Cerebellar nuclear complex (tissue), 1 donor: ENCODE results near the gene HOOK2.
"Not testable (repeated sequence)": the region's sequence is repeated elsewhere in the genome, so short reads cannot be mapped to it uniquely, and the experiment has no call there.

Source experiments
- DNase-seq, 2 experiments: peaks; one replicate each; lab custom pipeline; 2025; lab: John Stamatoyannopoulos, UW

The HOOK2 gene

DNA sequence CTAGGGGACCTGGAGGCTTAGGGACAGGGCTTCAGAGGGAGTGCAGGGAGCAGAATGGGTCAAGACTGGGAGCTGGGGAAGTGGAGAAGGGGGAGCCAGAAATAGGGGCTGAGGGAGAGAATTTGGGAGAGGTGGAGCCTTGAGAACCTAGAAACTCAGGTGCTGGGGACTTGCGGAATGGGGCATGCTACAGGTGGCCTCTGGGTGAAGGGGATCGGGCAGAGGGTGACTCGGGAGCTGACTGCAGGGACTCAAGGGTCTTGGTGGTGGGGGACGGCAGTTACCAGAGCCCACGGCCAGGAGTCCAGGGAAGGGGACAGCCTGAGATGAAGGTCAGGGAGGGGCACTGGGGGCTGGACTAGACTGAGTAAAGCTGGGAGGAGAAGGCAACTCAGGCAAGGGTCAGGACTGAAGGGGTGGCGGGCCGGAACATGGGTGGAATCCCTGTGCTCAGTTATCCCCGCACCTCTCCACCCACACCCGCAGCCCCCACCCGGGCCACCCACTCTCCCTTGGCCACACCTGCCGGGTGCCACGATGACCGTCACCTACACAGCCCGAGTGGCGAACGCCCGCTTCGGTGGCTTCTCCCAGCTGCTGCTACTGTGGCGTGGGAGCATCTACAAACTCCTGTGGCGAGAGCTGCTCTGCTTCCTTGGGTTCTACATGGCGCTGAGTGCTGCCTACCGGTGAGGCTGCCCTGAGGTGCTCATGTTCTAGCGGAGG is 23.1 kb downstream of the HOOK2 start:
- no peak for DNase-seq

DNA sequence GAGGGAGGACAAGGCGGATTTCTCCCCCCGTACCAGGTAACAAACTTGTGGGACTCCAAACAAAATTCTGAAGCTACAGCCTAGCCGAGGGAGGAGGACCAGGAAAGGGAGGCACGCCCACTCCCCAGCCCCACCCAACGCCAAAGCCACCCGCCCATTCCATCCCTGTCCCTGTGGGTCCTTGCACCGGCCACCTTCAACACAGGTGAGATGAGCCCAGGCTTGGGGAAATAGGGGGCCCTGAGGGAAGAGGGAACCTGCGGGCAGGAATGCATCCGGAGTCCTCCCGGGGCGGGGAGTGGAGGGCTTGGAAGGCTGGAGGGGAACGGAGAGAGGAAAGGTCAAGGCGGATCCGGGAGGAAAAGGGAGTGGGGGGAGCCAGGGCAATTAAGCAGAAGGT is 23.7 kb downstream of the HOOK2 start, which contains the start of gene BEST2:
Gene BEST2 (plus strand): TSS at position 157 of the 400 bp plus-strand sequence. CDS start 802 bp downstream, outside the sequence.
- no peak for DNase-seq

DNA sequence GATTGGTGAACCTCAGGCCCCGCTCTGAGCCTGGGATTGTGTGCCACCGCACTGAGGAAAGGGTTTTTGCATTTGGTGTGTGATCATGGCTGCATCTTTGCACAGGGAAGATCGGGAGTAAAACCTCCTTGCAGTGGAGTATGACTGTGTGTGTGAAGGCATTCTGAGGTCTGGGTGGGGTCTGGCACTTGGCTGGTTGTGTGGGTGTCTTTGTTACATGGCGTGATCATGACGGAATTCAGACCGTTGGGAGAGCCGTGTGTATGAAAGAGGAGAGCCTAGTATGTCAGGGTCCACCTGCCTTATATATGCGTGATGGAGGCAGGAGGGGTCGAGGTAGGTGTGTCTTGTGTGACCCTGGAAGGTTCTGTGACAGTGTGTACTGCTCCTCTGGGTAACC is 24.5 kb downstream of the HOOK2 start:
- DNase-seq = no peak

DNA sequence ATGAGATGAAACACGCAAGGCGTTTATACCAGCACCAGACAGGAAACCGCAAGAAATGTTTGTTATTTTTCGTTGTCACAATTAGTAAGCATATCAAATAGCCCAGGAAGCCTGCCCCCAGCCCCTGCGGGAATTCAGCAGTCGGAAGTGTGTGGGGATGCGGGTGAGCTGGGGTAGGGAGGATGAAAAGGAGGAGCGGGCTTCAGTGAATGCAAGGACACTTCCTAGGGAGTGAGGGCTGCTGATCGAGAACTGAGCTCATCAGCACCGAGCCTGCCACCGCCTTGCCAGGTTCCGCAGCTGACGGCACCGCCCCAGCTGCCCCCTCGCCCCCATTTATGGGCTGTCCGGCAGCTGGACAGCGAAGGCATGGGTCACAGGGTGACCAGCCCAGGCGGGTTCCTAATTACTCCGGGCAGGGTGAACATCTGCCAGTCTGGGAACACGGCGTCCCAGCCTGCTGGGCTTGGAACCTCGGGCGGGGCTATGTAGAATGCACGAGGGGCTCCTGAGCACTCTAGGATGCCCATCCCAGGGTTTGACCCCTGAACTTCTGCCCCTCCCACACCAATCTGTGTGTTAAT is 25.3 kb downstream of the HOOK2 start:
- DNase-seq = no peak

DNA sequence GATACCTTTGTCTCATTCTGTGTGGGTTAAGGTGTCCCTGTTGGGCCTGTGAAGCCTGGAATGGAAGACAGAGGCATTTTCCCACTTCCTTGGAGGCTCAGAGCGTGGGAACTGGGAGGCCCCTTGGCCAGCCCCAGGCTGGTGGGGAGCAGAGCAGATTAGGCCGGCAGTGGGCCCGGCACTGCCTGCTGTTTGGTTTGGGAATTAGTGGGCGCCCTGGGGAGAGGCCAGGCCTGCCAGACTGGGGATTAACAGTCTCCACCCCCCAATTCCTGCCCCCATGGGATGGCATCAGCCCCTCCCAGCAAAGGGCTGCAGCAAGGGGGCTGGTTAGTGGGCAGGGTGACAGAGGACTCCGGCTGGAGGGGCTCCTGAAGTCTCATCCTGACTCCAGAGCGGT is 26.9 kb downstream of the HOOK2 start:
- DNase-seq = no peak

DNA sequence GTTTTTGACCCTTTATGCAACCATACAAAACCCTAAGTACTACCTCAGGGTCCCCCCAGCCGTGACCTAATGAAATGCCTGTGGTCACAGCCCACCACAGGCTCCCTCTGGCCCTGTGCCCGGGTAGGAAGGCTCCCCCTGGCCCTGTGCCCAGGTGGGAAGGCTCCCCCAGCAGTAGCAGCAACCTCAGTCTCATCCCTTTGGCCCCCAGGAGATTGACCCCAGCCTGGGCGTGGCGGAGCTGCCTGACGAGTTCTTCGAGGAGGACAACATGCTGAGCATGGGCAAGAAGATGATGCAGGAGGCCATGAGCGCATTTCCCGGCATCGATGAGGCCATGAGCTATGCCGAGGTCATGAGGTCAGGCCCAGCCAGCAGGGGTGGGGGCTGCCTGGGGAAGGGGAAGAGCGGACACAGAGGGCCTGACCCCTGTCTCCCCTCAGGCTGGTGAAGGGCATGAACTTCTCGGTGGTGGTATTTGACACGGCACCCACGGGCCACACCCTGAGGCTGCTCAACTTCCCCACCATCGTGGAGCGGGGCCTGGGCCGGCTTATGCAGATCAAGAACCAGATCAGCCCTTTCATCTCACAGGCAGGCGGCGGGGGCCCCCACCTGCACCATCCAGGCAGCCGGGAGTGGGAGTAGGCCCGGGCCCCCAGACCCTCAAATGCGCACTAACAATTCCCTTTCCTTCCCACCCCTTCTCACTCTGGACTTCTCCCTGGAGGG is 30.0 kb downstream of the HOOK2 start:
- no peak for DNase-seq

DNA sequence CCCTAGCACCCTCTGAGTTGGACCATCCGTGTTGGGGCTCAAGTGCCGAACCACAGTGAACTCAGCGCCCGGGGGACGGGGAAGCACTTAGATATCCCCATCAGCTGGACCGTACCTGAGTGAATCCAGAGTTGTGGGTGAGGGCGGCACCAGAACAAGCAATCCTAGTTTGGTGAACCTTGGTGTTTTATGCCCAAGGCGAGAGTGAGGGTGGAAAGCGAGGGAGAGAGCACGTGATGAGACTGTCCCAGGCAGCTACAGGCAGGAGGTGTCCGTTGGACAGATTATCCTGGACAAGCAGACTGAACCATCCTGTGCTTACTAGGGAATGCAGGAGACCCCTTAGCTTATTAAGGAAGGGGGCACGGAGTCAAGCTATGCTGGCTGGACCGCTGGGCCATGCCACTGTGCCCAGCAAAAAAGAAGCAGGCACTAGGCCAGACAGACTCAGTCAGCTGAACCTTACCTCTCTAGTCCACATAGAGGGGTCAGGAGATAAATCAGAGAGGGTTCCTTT is 37.5 kb downstream of the HOOK2 start:
- DNase-seq = no peak

DNA sequence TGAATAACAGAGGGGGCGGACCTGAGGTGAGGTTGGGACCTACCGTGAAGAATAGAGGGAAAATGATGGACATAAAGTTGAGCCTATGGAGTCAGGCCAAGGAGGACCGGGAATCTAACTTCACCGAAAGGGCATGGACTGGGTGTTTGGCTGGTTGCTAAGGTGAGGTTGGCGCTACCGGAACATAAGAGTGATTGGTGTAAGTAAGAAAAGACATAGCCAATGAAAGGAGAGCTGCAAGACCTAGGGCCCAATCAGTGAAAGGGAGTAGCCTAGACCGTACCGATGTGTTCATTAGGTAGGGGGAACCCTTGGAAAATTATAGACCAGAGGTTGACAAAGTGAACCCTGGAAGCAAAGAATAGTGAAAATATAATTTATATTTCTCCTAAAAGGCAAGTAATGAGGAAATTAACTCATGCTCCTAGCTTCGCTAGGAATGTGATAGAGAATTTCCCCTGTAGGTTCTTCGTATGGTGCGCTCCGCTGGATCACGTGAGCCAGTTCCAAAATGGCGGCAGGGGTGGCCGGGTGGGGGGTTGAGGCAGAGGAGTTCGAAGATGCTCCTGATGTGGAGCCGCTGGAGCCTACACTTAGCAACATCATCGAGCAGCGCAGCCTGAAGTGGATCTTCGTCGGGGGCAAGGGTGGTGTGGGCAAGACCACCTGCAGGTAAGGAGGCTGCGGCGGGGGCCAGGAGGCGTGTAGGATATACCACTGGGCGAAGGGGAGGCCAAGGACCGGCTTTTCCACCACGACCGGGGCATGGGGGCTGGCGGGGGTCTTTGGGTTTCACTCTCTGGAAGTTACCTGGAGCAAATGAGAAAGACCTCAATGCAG is 38.1 kb downstream of the HOOK2 start, which contains the start of gene GET3:
Gene GET3 (plus strand): TSS at position 503 of the 840 bp plus-strand sequence. CDS start 9 bp downstream, at position 512.
- peak; percentile 97 to 98 for DNase-seq

DNA sequence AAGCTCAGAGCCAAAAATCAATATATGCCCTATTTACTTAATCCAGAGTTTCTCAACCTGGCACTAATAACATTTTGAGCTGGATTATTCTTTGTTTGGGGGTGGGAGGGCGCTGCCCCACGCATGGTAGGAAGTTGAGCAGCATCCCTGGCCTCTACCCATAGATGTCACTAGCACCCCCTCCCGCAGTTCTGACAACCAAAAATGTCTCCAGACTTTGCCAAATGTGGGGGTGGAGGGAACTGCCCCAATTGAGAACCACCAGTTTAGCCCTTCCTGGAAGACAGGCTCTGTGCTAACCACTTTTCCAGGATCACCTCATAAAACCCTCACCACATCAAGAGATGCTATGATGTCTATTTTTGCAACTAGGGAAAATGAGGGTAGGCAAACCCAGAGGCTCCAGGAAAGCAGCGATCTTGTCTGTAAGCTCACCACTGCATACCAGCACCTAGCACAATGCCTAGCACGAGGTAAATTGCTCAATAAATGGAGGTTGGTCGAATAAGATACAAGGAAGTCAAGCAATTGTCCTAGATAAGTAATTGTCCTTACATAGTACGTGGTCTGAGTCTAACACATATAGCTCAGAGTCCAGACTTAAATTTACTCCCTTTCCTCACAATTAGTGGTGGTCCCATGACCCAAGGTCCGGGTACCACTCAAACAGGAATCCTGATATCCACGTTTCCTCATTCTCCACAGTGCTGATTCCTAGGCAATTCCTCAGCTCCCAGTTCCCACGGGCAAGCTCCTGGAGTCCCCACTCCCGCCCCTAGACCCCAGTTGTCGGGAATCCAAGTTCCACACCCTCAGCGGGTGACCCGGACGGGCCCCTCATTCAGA is 41.8 kb downstream of the HOOK2 start:
- no peak for DNase-seq

DNA sequence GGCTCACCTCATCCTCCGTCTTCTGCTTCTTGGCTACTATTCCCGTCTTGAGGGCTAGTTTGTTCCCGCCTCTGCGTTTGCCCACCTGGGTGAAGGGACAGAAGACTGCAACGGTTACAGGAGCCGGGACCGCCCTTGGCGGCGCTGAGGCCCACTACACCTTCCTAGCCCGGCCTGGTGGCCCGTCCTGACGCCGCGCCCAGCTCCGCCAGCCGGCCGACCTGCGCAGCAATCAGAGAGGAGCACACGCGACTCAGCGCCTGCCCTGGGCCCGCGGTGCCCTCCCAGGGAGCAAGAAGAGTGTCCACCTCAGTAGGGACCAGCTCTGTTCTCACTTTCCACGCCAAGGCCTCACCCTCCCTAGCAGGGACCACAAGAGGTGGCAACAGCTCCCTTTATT is 44.0 kb downstream of the HOOK2 start:
- DNase-seq = no peak

DNA sequence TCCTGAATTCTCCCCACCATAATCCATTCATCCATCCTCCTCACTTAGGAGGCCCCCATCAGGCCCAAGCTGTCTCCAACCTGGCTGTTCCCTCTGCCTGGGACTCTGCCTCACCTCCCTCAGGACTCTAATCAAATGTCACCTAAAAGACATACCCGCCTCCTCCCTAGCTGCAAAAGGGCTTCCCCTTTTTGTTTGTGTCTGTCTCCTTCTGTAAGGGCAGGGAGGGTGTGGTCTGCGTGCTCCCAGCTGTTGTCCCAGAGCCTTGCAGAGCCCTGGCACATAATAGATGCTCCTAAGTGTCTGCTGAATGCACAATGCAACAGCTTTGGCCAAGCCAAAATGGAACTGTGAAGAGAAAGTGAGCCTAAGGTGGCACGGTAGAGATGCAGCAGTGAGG is 45.3 kb downstream of the HOOK2 start:
- DNase-seq = no peak

DNA sequence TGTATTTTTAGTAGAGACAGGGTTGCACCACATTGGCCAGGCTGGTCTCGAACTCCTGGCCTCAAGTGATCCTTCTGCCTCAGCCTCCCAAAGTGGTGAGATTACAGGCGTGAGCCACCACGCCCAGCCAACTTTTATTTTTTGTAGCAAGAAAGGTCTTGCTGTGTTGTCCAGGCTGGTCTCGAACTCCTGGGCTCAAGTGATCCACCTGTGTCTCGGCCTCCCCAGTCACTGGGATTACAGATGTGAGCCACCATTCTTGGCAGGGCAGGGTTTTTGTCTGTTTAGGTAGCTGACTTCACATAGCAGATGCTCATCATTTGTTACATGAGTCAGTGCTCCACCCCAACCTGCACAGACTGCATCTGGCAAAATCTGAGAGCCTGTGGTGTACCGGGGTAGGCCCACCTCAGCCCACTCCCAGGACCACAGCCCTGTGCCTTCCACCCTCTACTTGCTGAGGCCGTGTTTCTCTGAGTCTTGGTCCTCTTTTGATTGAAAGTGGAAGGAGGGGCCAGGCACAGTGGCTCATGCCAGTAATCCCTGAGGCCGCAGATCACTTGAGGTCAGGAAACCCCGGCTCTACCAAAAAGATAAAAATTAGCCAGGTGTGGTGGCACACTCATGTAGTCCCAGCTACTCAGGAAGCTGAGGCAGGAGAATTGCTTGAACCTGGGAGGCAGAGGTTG is 47.5 kb downstream of the HOOK2 start:
- DNase-seq = no peak

DNA sequence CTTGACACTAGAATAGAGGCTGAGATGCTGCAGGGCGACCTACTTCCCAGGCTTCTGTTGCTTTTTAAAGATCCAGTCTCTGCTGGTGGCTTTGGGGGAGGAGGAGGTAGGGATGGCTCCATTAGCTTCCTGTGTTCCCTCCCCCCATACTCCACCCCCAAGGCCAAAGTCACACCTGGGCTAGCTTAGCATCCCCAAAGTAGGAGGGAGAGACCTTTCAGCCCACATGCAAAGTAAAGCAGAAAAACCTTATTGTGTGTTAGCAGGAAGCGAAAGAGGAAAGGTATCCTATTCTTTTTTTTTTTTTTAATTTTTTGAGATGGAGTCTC is 48.4 kb downstream of the HOOK2 start:
- no peak for DNase-seq

DNA sequence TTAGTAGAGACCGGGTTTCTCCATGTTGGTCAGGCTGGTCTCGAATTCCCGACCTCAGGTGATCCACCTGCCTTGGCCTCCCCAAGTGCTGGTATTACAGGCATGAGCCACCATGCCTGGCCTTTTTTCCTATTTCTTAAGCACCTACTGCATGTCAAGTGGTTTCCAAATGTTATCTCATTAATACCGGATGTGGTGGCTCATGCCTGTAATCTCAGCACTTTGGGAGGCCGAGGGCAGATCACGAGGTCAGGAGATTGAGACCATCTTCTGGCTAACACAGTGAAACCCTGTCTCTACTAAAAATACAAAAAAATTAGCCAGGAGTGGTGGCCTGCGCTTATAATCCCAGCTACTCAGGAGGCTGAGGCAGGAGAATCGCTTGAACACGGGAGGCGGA is 49.7 kb downstream of the HOOK2 start:
- DNase-seq = not testable (repeated sequence)

DNA sequence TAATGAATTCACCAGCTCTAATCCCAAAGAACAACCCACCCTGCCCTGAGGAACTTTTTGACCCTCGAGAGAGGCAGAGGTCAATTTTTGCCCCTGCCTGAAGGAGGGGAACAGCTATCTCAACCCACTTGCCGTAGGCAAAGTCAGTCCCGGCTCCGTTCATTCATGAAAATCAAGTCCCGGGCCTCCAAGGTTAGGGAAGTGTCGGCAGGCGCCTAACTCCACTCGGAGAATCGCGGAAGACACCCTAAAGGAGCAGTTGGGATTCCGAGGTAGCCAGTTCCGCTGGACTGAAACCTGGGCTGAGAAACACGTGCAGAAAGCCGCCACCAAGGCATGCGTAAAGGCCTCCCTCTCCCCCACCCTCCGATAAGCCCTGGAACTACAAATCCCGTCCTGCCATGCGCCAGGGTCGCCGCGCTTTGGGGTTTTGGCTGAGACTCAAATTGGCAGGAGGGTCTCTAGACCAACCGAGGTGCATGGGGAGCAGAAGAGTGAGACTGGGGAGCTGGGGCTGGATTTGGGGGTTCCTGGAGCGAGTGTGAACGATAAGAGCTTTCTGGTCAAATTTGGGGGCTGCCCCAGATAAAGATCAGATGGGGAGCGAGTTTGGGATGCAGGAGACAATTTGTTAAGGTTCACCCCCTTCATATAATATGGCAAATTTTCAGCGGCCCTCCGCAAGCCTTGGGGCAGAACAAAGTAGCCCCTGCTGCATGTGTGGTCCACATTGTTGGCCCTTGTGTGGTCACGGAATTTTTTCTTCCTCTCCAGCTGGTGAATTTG is 51.5 kb downstream of the HOOK2 start, which contains the start of gene TNPO2:
Gene TNPO2 (minus strand): TSS at position 292 of the 786 bp plus-strand sequence. CDS start 2,955 bp downstream, outside the sequence.
- DNase-seq = peak in 1 of 2 experiments; percentile 1

DNA sequence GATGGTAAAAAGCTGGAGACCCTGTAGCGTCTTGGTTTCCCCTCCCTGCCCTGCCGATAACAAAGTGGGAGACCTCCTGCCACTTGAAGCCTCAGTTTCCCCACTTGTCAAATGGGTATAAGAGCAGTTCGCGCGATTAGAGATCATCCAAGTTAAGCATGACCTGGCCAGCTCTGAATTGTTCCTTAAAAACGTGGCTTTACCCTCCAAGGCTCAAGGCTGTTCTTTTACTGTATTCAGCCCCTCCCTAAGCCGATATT is 52.0 kb downstream of the HOOK2 start:
- DNase-seq = no peak

DNA sequence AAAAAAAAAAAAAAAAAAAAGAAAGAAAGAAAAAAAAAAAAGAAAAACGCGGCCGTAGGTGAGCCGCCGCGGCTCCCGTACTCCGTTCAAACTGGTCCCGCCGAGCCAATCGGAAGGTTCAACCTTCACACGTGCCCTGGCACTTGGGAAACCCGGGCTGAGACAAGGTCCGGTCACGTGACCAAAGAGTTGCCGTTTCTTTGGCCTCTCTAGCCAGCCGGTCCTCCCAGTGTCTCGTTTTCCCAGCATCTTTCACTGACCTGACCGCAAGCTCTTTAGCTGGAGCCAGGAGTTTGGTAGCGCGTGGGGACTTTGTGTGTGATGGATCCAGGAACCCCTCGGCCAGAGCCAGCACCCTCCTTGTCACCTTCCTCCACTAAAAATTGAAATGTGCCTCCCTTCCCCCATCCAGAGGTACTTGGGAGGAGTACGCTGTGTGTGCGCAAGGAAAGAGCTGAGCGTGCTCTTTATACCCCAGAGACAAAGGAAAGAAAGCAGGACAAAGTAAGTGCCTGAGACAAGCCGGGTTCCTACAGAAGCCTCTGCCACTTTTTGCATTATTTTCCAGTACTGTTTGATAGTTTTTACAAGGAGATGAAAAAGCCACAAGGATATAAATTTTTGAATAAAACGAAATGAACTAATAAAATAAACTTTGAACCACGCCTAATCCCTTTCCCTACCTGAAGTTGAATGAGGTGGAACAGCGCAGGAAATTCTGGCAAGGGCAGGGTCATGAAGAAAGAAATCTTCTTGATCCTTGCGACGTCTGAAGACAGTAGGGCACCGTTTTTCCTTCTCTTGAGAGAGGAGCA is 52.6 kb downstream of the HOOK2 start:
- peak; percentile 40 to 84 for DNase-seq

DNA sequence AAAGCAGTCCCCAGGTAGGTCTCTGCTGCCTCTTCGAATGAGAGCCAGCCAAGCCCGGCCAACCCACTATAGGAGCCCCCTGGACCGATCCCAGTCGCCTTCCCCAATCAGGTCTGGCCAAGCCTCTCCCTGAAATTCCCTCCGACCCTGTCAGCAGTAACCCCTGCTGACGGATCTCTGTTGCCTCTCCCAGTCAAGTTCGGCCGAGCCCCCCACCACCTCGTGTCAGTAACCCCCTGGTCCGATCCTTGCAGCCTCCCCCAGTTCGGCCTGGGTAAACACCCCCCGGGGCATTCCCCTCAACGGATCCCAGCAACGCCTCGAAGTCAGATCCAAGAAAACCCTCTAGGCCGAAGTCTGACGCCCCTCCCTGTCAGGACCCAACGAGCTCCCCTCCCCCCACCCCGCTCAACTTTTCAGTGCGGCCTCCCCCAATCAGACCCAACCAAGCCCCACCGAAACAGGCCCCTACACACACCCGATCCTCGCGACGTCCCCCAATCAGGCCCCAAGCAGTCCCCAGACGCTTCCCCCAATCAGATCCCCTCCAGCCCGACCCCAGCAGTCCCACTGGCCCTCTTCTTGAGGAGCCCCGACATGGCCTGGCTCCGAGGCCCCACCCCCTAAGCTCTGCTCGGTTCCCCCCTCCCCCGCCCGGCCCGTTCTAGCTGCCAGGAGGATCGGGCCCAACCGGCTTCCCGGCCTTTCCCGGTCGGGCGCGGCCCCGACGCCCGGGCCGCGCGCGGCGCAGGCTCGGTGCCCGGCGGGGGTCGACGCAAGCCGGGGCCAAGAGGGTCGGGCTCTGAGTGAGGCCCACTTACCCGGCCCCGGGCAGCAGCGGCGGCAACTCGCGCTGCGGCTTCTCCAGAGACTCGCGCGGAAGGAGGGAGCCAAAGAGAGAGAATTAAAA is 53.4 kb downstream of the HOOK2 start:
- no peak for DNase-seq
